Forelimb muscle (tissue), 1 donor: ENCODE results near the gene TMEM115. TPM values are rescaled to one million over a fixed set of nuclear protein-coding genes. Genes with fewer than 3 reads are reported as not detected.

Source experiments
- DNase-seq: peaks from one replicate; pipeline ENCODE4 v3.0.0-alpha.2; 2013; ENCODE audit warnings: low read depth
- polyA plus RNA-seq: library from polyadenylated mRNA; unstranded; fragments of 120-200 nt; gene quantifications from one replicate; pipeline ENCODE4 v1.2.1, GENCODE V29; 2013; ENCODE audit not compliant: insufficient read length

Gene TMEM115
- polyA plus RNA-seq = 23.3 TPM

- peak; percentile 99 for DNase-seq
Measured at GRCh38 chr3:50358911-50359759, at the start of gene TMEM115. Gene TMEM115 (minus strand): TSS chr3:50359521. CDS start chr3:50359063, 458 bp downstream.

- no peak for DNase-seq
Measured at GRCh38 chr3:50408443-50408944, 49.2 kb upstream of the TMEM115 start.

GRCh38 chr3:50406487-50406886, 47.2 kb upstream of the TMEM115 start:
- DNase-seq = no peak

- no peak for DNase-seq
Measured at GRCh38 chr3:50405249-50405648, 45.9 kb upstream of the TMEM115 start.

GRCh38 chr3:50401978-50402595, 42.8 kb upstream of the TMEM115 start:
- no peak for DNase-seq

- DNase-seq = no peak
Measured at GRCh38 chr3:50396502-50396901, 37.2 kb upstream of the TMEM115 start.

GRCh38 chr3:50395070-50395860, 35.9 kb upstream of the TMEM115 start:
- no peak for DNase-seq

- no peak for DNase-seq
Measured at GRCh38 chr3:50393061-50393460, 33.7 kb upstream of the TMEM115 start.

GRCh38 chr3:50392101-50392715, 32.9 kb upstream of the TMEM115 start:
- DNase-seq = no peak

- DNase-seq = peak; percentile 22
Measured at GRCh38 chr3:50390508-50391224, 31.3 kb upstream of the TMEM115 start.

- no peak for DNase-seq
Measured at GRCh38 chr3:50389414-50389767, 30.1 kb upstream of the TMEM115 start.

GRCh38 chr3:50388720-50389413, 29.5 kb upstream of the TMEM115 start:
- DNase-seq = no peak

- no peak for DNase-seq
Measured at GRCh38 chr3:50388016-50388719, 28.8 kb upstream of the TMEM115 start.

GRCh38 chr3:50385754-50386153, 26.4 kb upstream of the TMEM115 start:
- DNase-seq = no peak

GRCh38 chr3:50383750-50384149, 24.4 kb upstream of the TMEM115 start:
- DNase-seq = no peak

- DNase-seq = no peak
Measured at GRCh38 chr3:50382722-50383121, 23.4 kb upstream of the TMEM115 start.

- DNase-seq = no peak
Measured at GRCh38 chr3:50381383-50381782, 22.1 kb upstream of the TMEM115 start.

- DNase-seq = no peak
Measured at GRCh38 chr3:50380405-50381085, 21.2 kb upstream of the TMEM115 start.

GRCh38 chr3:50378757-50379156, 19.4 kb upstream of the TMEM115 start:
- DNase-seq = no peak
